DND-41 (cell line): ENCODE measurements around the gene DQX1.

Experiments used
- ATAC-seq: fragments of 200-7000 bp; cut with Tn5 transposase; 3 replicates; pipeline ENCODE4 v1.9.1; 2021; ENCODE audit warnings: low read depth; ENCODE audit not compliant: insufficient read depth
- DNase-seq: peaks from one replicate; pipeline ENCODE4 v3.0.0-alpha.2; 2020
- H2AFZ ChIP-seq: 2 replicates; pipeline ENCODE4 v1.6.0; 2012; ENCODE audit warnings: low read depth, low read length
- H3K27ac ChIP-seq: 2 replicates; pipeline ENCODE4 v1.5.1; 2012; ENCODE audit warnings: low read length, inconsistent platforms
- H3K27me3 ChIP-seq: fragments of 200-600 bp; sonication (generic); 2 replicates; pipeline ENCODE4 v1.6.0; 2012; ENCODE audit warnings: low read length, mild to moderate bottlenecking, inconsistent platforms; ENCODE audit not compliant: insufficient read depth, poor library complexity
- H3K36me3 ChIP-seq: 2 replicates; pipeline ENCODE4 v1.5.1; 2012; ENCODE audit warnings: low read length, inconsistent platforms; ENCODE audit not compliant: insufficient read depth
- H3K4me1 ChIP-seq: 2 replicates; pipeline ENCODE4 v1.5.1; 2012; ENCODE audit warnings: mild to moderate bottlenecking, low read length; ENCODE audit not compliant: insufficient read depth
- H3K4me2 ChIP-seq: 2 replicates; pipeline ENCODE4 v1.6.0; 2012; ENCODE audit warnings: mild to moderate bottlenecking, moderate library complexity, low read length, inconsistent platforms; ENCODE audit not compliant: insufficient read depth
- H3K4me3 ChIP-seq, 2 experiments: fragments of 200-600 bp in 1 of 2; shearing (Covaris generic) in 1 of 2; 2 replicates each; pipeline ENCODE4 v1.5.1; 2012 to 2016; ENCODE audit warnings: inconsistent platforms in 2 of 2, low read length in 2 of 2, mild to moderate bottlenecking in 2 of 2, low read depth in 1 of 2, moderate library complexity in 1 of 2
- H3K79me2 ChIP-seq: 2 replicates; pipeline ENCODE4 v1.6.0; 2012; ENCODE audit warnings: low read length, inconsistent platforms; ENCODE audit not compliant: insufficient read depth
- H3K9ac ChIP-seq: 2 replicates; pipeline ENCODE4 v1.6.0; 2012; ENCODE audit warnings: low read depth, mild to moderate bottlenecking, inconsistent platforms, low read length, moderate library complexity
- H3K9me3 ChIP-seq: 2 replicates; pipeline ENCODE4 v1.5.1; 2012; ENCODE audit warnings: low read length, moderate library complexity, mild to moderate bottlenecking, inconsistent platforms; ENCODE audit not compliant: insufficient read depth, severe bottlenecking
- H4K20me1 ChIP-seq: 2 replicates; pipeline ENCODE4 v1.6.0; 2012; ENCODE audit warnings: low read length; ENCODE audit not compliant: insufficient read depth
- EZH2 ChIP-seq: IDR thresholded peaks from 3 replicates; pipeline ENCODE4 v1.6.1; 2012; ENCODE audit warnings: borderline replicate concordance, low read depth, mild to moderate bottlenecking, moderate library complexity, low read length, inconsistent platforms; ENCODE audit not compliant: severe bottlenecking
- TF ChIP-seq, protein P1 (sequence below): IDR thresholded peaks from 2 replicates; pipeline ENCODE4 v1.5.1; 2012; ENCODE audit warnings: borderline replicate concordance, low read length, moderate library complexity, mild to moderate bottlenecking; ENCODE audit not compliant: poor library complexity, severe bottlenecking; ENCODE audit errors: extremely low read depth

The DQX1 gene

DNA sequence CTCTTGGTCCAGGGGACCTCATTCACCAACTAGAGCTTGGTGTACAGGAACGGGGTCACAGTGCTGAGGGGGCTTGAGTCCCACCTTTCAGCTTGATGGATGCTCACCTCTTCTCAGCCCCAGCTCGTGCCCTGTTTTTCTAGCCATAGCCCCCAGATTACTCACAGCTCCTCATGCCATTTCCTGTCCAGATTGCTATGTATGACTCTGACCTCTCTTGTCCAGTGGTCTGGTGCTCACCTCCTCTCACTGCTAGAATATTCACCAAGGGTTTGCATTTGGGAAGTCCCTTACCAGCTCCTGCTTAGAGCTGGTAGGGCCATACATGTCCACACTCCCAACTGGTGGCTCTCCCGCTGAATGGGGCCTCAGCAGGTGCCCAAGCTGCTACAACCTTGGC, 32.5 kb downstream of the DQX1 start:
- H3K27ac ChIP-seq: no peak overlapping the region
- peaks cover 57% of the 10 kb centered on the region for H3K36me3 ChIP-seq
- H3K4me3 ChIP-seq: no peak overlapping the region
- H3K9me3 ChIP-seq: no peaks in the 10 kb centered on the region
- no peak overlapping the region for H3K9ac ChIP-seq
- no peaks in the 10 kb centered on the region for H3K27me3 ChIP-seq
- no peak overlapping the region for H2AFZ ChIP-seq
- ATAC-seq: no peak
- no peak overlapping the region for H3K4me2 ChIP-seq
- no peak for DNase-seq
- TF ChIP-seq EZH2: no peak
- TF ChIP-seq, protein P1, sequence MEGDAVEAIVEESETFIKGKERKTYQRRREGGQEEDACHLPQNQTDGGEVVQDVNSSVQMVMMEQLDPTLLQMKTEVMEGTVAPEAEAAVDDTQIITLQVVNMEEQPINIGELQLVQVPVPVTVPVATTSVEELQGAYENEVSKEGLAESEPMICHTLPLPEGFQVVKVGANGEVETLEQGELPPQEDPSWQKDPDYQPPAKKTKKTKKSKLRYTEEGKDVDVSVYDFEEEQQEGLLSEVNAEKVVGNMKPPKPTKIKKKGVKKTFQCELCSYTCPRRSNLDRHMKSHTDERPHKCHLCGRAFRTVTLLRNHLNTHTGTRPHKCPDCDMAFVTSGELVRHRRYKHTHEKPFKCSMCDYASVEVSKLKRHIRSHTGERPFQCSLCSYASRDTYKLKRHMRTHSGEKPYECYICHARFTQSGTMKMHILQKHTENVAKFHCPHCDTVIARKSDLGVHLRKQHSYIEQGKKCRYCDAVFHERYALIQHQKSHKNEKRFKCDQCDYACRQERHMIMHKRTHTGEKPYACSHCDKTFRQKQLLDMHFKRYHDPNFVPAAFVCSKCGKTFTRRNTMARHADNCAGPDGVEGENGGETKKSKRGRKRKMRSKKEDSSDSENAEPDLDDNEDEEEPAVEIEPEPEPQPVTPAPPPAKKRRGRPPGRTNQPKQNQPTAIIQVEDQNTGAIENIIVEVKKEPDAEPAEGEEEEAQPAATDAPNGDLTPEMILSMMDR: no peak
- H3K4me1 ChIP-seq: peaks cover 15% of the 10 kb centered on the region
- no peaks in the 10 kb centered on the region for H4K20me1 ChIP-seq
- H3K79me2 ChIP-seq: peaks cover 10% of the 10 kb centered on the region

DNA sequence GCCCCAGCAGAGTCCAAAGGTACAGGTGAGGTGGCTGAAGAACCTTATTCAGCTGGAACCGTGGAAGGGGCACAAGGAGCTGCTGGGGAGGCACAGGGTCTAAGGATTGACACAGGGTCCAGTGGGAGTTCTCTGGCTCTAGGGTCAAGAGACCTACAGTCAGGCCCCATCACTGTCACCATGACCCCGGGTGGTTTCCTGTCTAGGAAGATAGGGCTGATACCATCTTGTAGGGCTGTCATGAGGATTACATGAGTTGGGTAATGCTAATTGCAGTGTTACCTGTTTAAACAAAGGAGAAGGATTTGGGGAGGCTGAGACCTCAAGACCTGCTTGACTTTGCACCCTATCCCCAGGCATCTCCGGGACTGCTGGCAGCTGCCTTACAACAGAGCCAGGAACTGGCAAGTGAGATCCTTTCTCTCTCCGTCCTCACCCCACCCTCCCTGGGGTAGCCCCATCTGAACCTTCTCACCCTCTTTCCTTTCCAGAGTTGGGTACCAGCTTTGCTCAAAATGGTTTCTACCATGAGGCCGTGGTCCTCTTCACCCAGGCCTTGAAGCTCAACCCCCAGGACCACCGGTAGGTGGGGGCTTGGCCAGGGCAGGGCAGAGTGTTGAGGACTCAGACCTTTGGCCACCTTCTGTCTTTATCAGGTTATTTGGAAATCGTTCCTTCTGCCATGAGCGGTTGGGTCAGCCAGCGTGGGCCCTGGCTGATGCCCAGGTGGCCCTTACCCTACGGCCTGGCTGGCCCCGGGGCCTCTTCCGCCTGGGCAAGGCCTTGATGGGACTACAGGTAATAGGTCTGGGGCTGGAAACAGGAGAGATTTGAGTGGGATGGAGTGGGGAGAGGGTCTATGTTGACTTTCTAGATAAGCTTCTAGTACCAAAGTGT, 34.1 kb downstream of the DQX1 start:
- no peak overlapping the region for H3K9ac ChIP-seq
- ATAC-seq (no peak), DNase-seq (no peak)
- no peaks in the 10 kb centered on the region for H3K9me3 ChIP-seq
- no peak overlapping the region for H3K4me2 ChIP-seq
- H4K20me1 ChIP-seq: no peaks in the 10 kb centered on the region
- peaks cover 4% of the 10 kb centered on the region for H3K79me2 ChIP-seq
- peaks cover 4% of the 10 kb centered on the region for H3K4me1 ChIP-seq
- TF ChIP-seq, protein P1: no peak
- no peak for TF ChIP-seq EZH2
- H3K4me3 ChIP-seq: no peak overlapping the region
- H3K27me3 ChIP-seq: no peaks in the 10 kb centered on the region
- H3K27ac ChIP-seq: no peak overlapping the region
- H3K36me3 ChIP-seq: peaks cover 67% of the 10 kb centered on the region
- no peak overlapping the region for H2AFZ ChIP-seq

DNA sequence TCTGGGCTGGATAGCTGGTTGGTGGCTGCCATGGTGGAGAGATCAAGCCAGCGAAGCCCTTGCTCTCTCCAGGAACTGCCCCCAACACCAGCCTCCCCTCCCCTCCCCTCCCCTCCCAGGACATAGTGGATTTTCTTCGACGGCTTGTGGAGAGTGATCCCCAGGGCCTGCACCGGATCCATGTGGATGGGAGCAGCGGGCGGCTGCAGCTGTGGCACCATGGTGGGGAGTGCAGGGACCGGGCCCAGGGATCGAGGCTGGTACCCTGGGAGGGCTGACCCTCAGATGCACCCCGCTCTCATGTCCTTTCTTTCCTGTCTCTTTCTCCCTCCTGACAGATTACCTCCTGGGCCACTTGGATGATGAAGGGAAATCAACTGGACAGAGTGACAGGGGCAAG, 36.1 kb downstream of the DQX1 start:
- H3K4me2 ChIP-seq: no peak overlapping the region
- peaks cover 18% of the 10 kb centered on the region for H3K79me2 ChIP-seq
- no peak overlapping the region for H3K9ac ChIP-seq
- no peaks in the 10 kb centered on the region for H4K20me1 ChIP-seq
- peaks cover 84% of the 10 kb centered on the region for H3K36me3 ChIP-seq
- no peak overlapping the region for H3K4me3 ChIP-seq
- peaks cover 2% of the 10 kb centered on the region; the same call in 1 of the 2 replicates for H3K4me1 ChIP-seq
- no peak for DNase-seq
- TF ChIP-seq EZH2: no peak
- TF ChIP-seq, protein P1: no peak
- H3K27ac ChIP-seq: no peak overlapping the region
- ATAC-seq: no peak
- no peaks in the 10 kb centered on the region for H3K27me3 ChIP-seq
- H3K9me3 ChIP-seq: no peaks in the 10 kb centered on the region
- no peak overlapping the region for H2AFZ ChIP-seq
